Uterus (tissue), 2 donors: ENCODE data around the gene RAB7A.
"Not testable (repeated sequence)": the region's sequence is repeated elsewhere in the genome, so short reads cannot be mapped to it uniquely, and the experiment has no call there.

Experiments
- POLR2A ChIP-seq, 2 donors: fragments of 450-650 bp; IDR thresholded peaks; one replicate each; pipeline ENCODE4 v1.6.1; 2016; ENCODE audit warnings: antibody characterized with exemption in 2 of 2, mild to moderate bottlenecking in 1 of 2, moderate library complexity in 1 of 2
- TF ChIP-seq, protein P1 (sequence below), 4 experiments: fragments of 200-600 bp in 2 of 4; fragments of 450-650 bp in 2 of 4; sonication (generic) in 2 of 4; IDR thresholded peaks; one replicate each; pipeline ENCODE4 v1.5.1; 2016 to 2019; ENCODE audit warnings: antibody characterized with exemption in 4 of 4, mild to moderate bottlenecking in 2 of 4, moderate library complexity in 1 of 4

DNA sequence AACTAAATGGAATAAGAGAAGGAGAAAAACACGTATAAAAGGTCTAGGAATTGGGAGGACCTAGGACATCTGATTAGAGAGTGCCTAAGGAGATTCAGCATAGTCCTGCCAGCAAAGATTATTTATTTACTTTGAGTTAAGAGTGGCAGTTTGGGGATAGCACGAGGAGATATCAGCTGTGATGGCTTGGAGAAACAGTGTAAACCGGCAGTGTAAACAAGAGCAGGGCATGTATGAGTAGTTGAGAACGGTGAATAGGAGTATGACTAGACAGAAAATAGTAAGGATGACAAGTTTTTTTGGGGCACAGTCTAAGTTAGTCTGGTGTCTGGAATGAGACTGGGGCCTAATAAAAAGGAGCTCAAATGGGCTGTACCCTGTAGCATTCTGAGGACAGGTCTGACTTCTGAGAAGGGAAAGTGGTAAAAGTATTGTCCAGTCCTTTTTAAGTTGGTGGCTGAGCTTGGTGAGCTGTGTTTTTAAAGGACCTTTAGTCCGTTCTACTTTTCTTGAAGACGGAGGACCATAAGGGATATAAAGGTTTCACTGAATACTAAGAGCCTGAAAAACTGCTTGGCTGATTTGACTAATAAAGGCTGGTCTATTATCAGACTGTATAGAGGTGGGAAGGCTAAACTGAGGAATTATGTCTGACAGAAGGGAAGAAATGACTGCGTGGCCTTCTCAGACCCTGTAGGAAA is 104.1 kb downstream of the RAB7A start:
- TF ChIP-seq, protein P1, sequence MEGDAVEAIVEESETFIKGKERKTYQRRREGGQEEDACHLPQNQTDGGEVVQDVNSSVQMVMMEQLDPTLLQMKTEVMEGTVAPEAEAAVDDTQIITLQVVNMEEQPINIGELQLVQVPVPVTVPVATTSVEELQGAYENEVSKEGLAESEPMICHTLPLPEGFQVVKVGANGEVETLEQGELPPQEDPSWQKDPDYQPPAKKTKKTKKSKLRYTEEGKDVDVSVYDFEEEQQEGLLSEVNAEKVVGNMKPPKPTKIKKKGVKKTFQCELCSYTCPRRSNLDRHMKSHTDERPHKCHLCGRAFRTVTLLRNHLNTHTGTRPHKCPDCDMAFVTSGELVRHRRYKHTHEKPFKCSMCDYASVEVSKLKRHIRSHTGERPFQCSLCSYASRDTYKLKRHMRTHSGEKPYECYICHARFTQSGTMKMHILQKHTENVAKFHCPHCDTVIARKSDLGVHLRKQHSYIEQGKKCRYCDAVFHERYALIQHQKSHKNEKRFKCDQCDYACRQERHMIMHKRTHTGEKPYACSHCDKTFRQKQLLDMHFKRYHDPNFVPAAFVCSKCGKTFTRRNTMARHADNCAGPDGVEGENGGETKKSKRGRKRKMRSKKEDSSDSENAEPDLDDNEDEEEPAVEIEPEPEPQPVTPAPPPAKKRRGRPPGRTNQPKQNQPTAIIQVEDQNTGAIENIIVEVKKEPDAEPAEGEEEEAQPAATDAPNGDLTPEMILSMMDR (IDR thresholded peaks at IDR 0.05): not testable (repeated sequence)
- TF ChIP-seq POLR2A (IDR thresholded peaks at IDR 0.05): not testable (repeated sequence)
